ENCODE data around the gene SETD7. TPM values are rescaled to one million over a fixed set of nuclear protein-coding genes. Genes with fewer than 3 reads are reported as not detected.

The SETD7 gene
- total and polyA plus RNA-seq, 2 of the 8 experiments (the other 6 are each of a cell fraction or from before 2014, with no cell fraction given) = 1.5 to 4.6 TPM

- TF ChIP-seq, protein P1, sequence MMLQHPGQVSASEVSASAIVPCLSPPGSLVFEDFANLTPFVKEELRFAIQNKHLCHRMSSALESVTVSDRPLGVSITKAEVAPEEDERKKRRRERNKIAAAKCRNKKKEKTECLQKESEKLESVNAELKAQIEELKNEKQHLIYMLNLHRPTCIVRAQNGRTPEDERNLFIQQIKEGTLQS (IDR thresholded peaks at IDR 0.05; ENCODE audit: insufficient read depth, low read depth, low read length) = no peak
- TF ChIP-seq TAF7 (optimal IDR thresholded peaks at IDR 0.05; ENCODE audit: borderline replicate concordance, low read depth, low read length) (no peak), HDAC2 (IDR thresholded peaks at IDR 0.05; ENCODE audit: borderline replicate concordance in 1 of 2, low read depth in 2 of 2, low read length in 2 of 2) (no peak)
Observed at GRCh38 chr4:139457318-139457717, 98.7 kb downstream of the SETD7 start (continued).

Data from H1 (cell line).